Hepatocyte (in vitro differentiated cells): Measurements from ENCODE around the gene ZNF738. TPM values are rescaled to one million over a fixed set of nuclear protein-coding genes. Genes with fewer than 3 reads are reported as not detected.

Experiments used
- DNase-seq: peaks from one replicate; pipeline ENCODE4 v3.0.0-alpha.2; 2016; ENCODE audit warnings: low spot score
- H2AFZ ChIP-seq: fragments of 200-600 bp; sonication (generic); 2 replicates; pipeline ENCODE4 v1.6.0; 2016; ENCODE audit warnings: antibody characterized with exemption, mild to moderate bottlenecking
- H3K27ac ChIP-seq: fragments of 200-600 bp; sonication (generic); 2 replicates; pipeline ENCODE4 v1.5.1; 2016; ENCODE audit warnings: mild to moderate bottlenecking
- H3K27me3 ChIP-seq: fragments of 200-600 bp; sonication (generic); 2 replicates; pipeline ENCODE4 v1.6.1; 2016
- H3K36me3 ChIP-seq: fragments of 200-600 bp; sonication (generic); replicated peaks from 2 replicates; pipeline ENCODE4 v1.5.1; 2016; ENCODE audit warnings: low read depth; ENCODE audit not compliant: insufficient read depth
- H3K4me1 ChIP-seq: fragments of 200-600 bp; sonication (generic); 2 replicates; pipeline ENCODE4 v1.5.1; 2016; ENCODE audit warnings: mild to moderate bottlenecking, moderate library complexity; ENCODE audit not compliant: insufficient read depth
- H3K4me2 ChIP-seq: fragments of 200-600 bp; sonication (generic); 2 replicates; pipeline ENCODE4 v1.6.0; 2016
- H3K4me3 ChIP-seq: fragments of 200-600 bp; sonication (generic); 2 replicates; pipeline ENCODE4 v1.5.1; 2016; ENCODE audit warnings: mild to moderate bottlenecking
- H3K79me2 ChIP-seq: fragments of 200-600 bp; sonication (generic); 2 replicates; pipeline ENCODE4 v1.6.0; 2017; ENCODE audit warnings: mild to moderate bottlenecking
- H3K9me2 ChIP-seq: fragments of 200-600 bp; sonication (generic); replicated peaks from 2 replicates; pipeline ENCODE4 v1.6.0; 2017; ENCODE audit warnings: mild to moderate bottlenecking; ENCODE audit not compliant: insufficient read depth
- H3K9me3 ChIP-seq: fragments of 200-600 bp; sonication (generic); 2 replicates; pipeline ENCODE4 v1.5.1; 2016; ENCODE audit warnings: low read depth, mild to moderate bottlenecking
- H4K20me1 ChIP-seq: fragments of 200-600 bp; sonication (generic); 2 replicates; pipeline ENCODE4 v1.6.0; 2016; ENCODE audit warnings: mild to moderate bottlenecking; ENCODE audit not compliant: insufficient read depth, poor library complexity, severe bottlenecking
- CTCF ChIP-seq: fragments of 200-600 bp; sonication (generic); IDR thresholded peaks from 2 replicates; pipeline ENCODE4 v1.5.1; 2016; ENCODE audit warnings: antibody characterized with exemption, mild to moderate bottlenecking; ENCODE audit not compliant: poor library complexity
- EZH2 ChIP-seq: fragments of 200-600 bp; sonication (generic); IDR thresholded peaks from 2 replicates; pipeline ENCODE4 v1.6.1; 2016; ENCODE audit warnings: antibody characterized with exemption, mild to moderate bottlenecking, borderline replicate concordance
- EZH2phosphoT487 ChIP-seq: fragments of 200-600 bp; sonication (generic); IDR thresholded peaks from one replicate; pipeline ENCODE4 v1.6.1; 2018; ENCODE audit warnings: antibody characterized with exemption, mild to moderate bottlenecking, low read depth, moderate library complexity; ENCODE audit not compliant: unreplicated experiment, severe bottlenecking
- WGBS: methylation state at CpG from one replicate; pipeline ENCODE4 v1.1.6; 2016; ENCODE audit warnings: low lambda C conversion rate; ENCODE audit errors: missing lambda C conversion rate; 5-methylcytosine and 5-hydroxymethylcytosine counted together
- polyA plus RNA-seq: library from polyadenylated mRNA; unstranded; fragments of >200 nt; fragmentation: Nextera tagmentation; extraction: Ambion mirVana; gene quantifications from 2 replicates; pipeline ENCODE4 v1.2.1, GENCODE V29; 2016
- total RNA-seq: library from RNA; depleted of rRNA; stranded (reverse); fragments of >200 nt; gene quantifications from 2 replicates; pipeline ENCODE4 v1.2.3, GENCODE V29; 2014

ZNF738 gene
- total and polyA plus RNA-seq, 2 experiments from 2014 or later, result 8.4 to 28.4 TPM

GRCh38 chr19:21321134-21321533 is 37.7 kb upstream of the ZNF738 start:
- peaks cover 84% of the 10 kb centered on the region for H3K79me2 ChIP-seq
- WGBS, result 91% methylated on average over 4 of the region's 4 CpGs
- H3K36me3 ChIP-seq, result no peaks in the 10 kb centered on the region
- no peaks in the 10 kb centered on the region for H4K20me1 ChIP-seq
- no peaks in the 10 kb centered on the region for H3K4me1 ChIP-seq
- no peak overlapping the region for H3K27ac ChIP-seq
- TF ChIP-seq EZH2, result no peak
- TF ChIP-seq CTCF, result no peak
- no peak for TF ChIP-seq EZH2phosphoT487
- H3K9me2 ChIP-seq, result no peaks in the 10 kb centered on the region
- no peak overlapping the region for H3K4me3 ChIP-seq
- H3K27me3 ChIP-seq, result no peaks in the 10 kb centered on the region
- DNase-seq, result no peak
- no peak overlapping the region for H3K4me2 ChIP-seq
- no peak overlapping the region for H2AFZ ChIP-seq
- H3K9me3 ChIP-seq, result no peaks in the 10 kb centered on the region

- no peak for TF ChIP-seq CTCF
- TF ChIP-seq EZH2, result no peak
- no peak for TF ChIP-seq EZH2phosphoT487
Measured at GRCh38 chr19:21321996-21322395, 36.8 kb upstream of the ZNF738 start.

GRCh38 chr19:21322528-21322927 is 36.3 kb upstream of the ZNF738 start:
- no peaks in the 10 kb centered on the region for H3K27me3 ChIP-seq
- no peaks in the 10 kb centered on the region for H3K9me3 ChIP-seq
- H3K36me3 ChIP-seq, result no peaks in the 10 kb centered on the region
- no peaks in the 10 kb centered on the region for H3K9me2 ChIP-seq
- H3K27ac ChIP-seq, result no peak overlapping the region
- no peak for TF ChIP-seq CTCF
- no peak for TF ChIP-seq EZH2phosphoT487
- TF ChIP-seq EZH2, result no peak
- H2AFZ ChIP-seq, result no peak overlapping the region
- DNase-seq, result no peak
- H4K20me1 ChIP-seq, result no peaks in the 10 kb centered on the region
- H3K4me1 ChIP-seq, result peaks cover under 1% of the 10 kb centered on the region
- WGBS, result 94% methylated on average over 8 of the region's 8 CpGs
- no peak overlapping the region for H3K4me2 ChIP-seq
- H3K4me3 ChIP-seq, result no peak overlapping the region
- peaks cover 90% of the 10 kb centered on the region for H3K79me2 ChIP-seq

More at GRCh38 chr19:21321996-21322395, 36.8 kb upstream of the ZNF738 start:
- Histone ChIP-seq H3K9me3 (no peaks in the 10 kb centered on the region), H3K4me1 (no peaks in the 10 kb centered on the region), H3K36me3 (no peaks in the 10 kb centered on the region), H3K4me2 (no peak overlapping the region), H3K27ac (no peak overlapping the region), H3K9me2 (no peaks in the 10 kb centered on the region), H3K27me3 (no peaks in the 10 kb centered on the region), H2AFZ (no peak overlapping the region), H3K79me2 (peaks cover 89% of the 10 kb centered on the region), H3K4me3 (no peak overlapping the region), H4K20me1 (no peaks in the 10 kb centered on the region)
- WGBS, result 78% methylated on average over 4 of the region's 4 CpGs
- DNase-seq, result no peak

DNA sequence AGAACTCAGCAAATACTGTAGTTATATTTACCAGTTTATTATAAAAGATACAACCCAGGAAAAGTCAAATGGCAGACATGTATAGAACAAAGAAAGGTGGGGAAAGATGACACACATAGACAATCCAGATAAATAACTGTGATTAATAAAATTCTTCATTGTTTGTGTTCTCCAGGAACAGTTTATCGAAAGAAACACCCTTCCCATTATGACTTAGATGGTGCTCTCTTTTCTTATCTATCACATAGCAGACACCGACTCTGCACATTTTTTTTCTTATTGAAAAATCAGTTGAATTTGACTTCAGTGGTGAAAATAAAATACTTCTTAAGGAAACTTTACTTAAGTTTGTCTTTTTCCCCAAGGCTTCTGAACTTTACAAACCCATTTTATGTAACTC is 35.8 kb upstream of the ZNF738 start:
- TF ChIP-seq CTCF, result no peak
- no peak for TF ChIP-seq EZH2phosphoT487
- TF ChIP-seq EZH2, result no peak
- no peak overlapping the region for H3K4me2 ChIP-seq
- H2AFZ ChIP-seq, result no peak overlapping the region
- no peak overlapping the region for H3K27ac ChIP-seq
- no peak for DNase-seq
- WGBS, result 82% methylated on average over 2 of the region's 2 CpGs
- H3K9me3 ChIP-seq, result no peaks in the 10 kb centered on the region
- peaks cover 5% of the 10 kb centered on the region for H3K4me1 ChIP-seq
- no peaks in the 10 kb centered on the region for H3K36me3 ChIP-seq
- H3K4me3 ChIP-seq, result no peak overlapping the region
- no peaks in the 10 kb centered on the region for H4K20me1 ChIP-seq
- peaks cover 90% of the 10 kb centered on the region for H3K79me2 ChIP-seq
- H3K9me2 ChIP-seq, result no peaks in the 10 kb centered on the region
- no peaks in the 10 kb centered on the region for H3K27me3 ChIP-seq
